Caki2 (cell line): ENCODE results near the gene LSP1. TPM values are rescaled to one million over a fixed set of nuclear protein-coding genes. Genes with fewer than 3 reads are reported as not detected.

Experiments used
- DNase-seq: peaks from one replicate; pipeline ENCODE4 v3.0.0-alpha.2; 2015; ENCODE audit warnings: low read depth
- in situ Hi-C: cut with HindIII; loops from 2 replicates; pipeline ENCODE4 v1.10.0; 2016; ENCODE audit warnings: low sequenced_read_pairs, low pct_unique_long_range_greater_than_20kb, mixed read lengths
- total RNA-seq: library from RNA; depleted of rRNA; stranded (reverse); fragments of >200 nt; shearing (Covaris generic); gene quantifications from 2 replicates; pipeline ENCODE4 v1.2.3, GENCODE V29; 2014; ENCODE audit warnings: low replicate concordance

The LSP1 gene
- total RNA-seq, 1 experiment from 2014 or later, result not detected

GRCh38 chr11:1918436-1919315 is 65.8 kb downstream of the LSP1 start:
- in situ Hi-C loops, result no loop called here
- DNase-seq, result peak; percentile 12

GRCh38 chr11:1919391-1920127 is 66.7 kb downstream of the LSP1 start, which contains the start of gene TNNT3:
TNNT3 (plus strand) TSS chr11:1919703; CDS start chr11:1922875, 3,172 bp downstream.
- in situ Hi-C loops, result no loop called here
- no peak for DNase-seq

- DNase-seq, result no peak
Measured at GRCh38 chr11:1920128-1920908, 67.4 kb downstream of the LSP1 start.

GRCh38 chr11:1920909-1921573 is 68.2 kb downstream of the LSP1 start:
- in situ Hi-C loops, result no loop called here
- DNase-seq, result no peak

More at GRCh38 chr11:1920128-1920908, 67.4 kb downstream of the LSP1 start:
- in situ Hi-C loops, result no loop called here

GRCh38 chr11:1921574-1922141 is 68.8 kb downstream of the LSP1 start:
- no peak for DNase-seq

GRCh38 chr11:1922481-1923081 is 69.7 kb downstream of the LSP1 start:
- no peak for DNase-seq
- in situ Hi-C loops, result no loop called here

More at GRCh38 chr11:1921574-1922141, 68.8 kb downstream of the LSP1 start:
- in situ Hi-C loops, result no loop called here

- in situ Hi-C loops, result no loop called here
- no peak for DNase-seq
Measured at GRCh38 chr11:1923201-1923956, 70.5 kb downstream of the LSP1 start.

- DNase-seq, result no peak
- in situ Hi-C loops, result no loop called here
Measured at GRCh38 chr11:1924181-1924580, 71.3 kb downstream of the LSP1 start.

GRCh38 chr11:1924646-1925372 is 71.9 kb downstream of the LSP1 start:
- in situ Hi-C loops, result no loop called here
- DNase-seq, result no peak

GRCh38 chr11:1925373-1926155 is 72.7 kb downstream of the LSP1 start:
- no peak for DNase-seq
- in situ Hi-C loops, result no loop called here

GRCh38 chr11:1926156-1927025 is 73.5 kb downstream of the LSP1 start:
- in situ Hi-C loops, result no loop called here
- DNase-seq, result no peak

GRCh38 chr11:1927026-1927847 is 74.4 kb downstream of the LSP1 start:
- in situ Hi-C loops, result no loop called here
- no peak for DNase-seq

- DNase-seq, result no peak
- in situ Hi-C loops, result no loop called here
Measured at GRCh38 chr11:1927848-1928469, 75.1 kb downstream of the LSP1 start.
